ENCODE data around the gene CFAP100.

- no peak for TF ChIP-seq POLR2AphosphoS5 (IDR thresholded peaks at IDR 0.05; ENCODE audit: low read depth, low read length)
- no peak for TF ChIP-seq SIN3A (IDR thresholded peaks at IDR 0.05; ENCODE audit: borderline replicate concordance, insufficient read depth, low read length)
- no peak for TF ChIP-seq REST (IDR thresholded peaks at IDR 0.05; ENCODE audit: insufficient read depth in 1 of 2, low read depth in 2 of 2, low read length in 2 of 2)
- TF ChIP-seq TAF1 (IDR thresholded peaks at IDR 0.05; ENCODE audit: borderline replicate concordance, insufficient read depth, low read length), result no peak
Measured at GRCh38 chr3:126419151-126419703, 24.5 kb downstream of the CFAP100 start.
